Mammary epithelial cell (primary cell): ENCODE data around the gene PHF10.

Experiments
- CTCF ChIP-seq, 2 donors: IDR thresholded peaks in 1 of 2; conservative IDR thresholded peaks in 1 of 2; 2 replicates each; pipeline ENCODE4 v1.5.1; 2011 to 2012; ENCODE audit warnings: inconsistent platforms in 2 of 2, low read length in 2 of 2, mild to moderate bottlenecking in 2 of 2, control low read depth in 1 of 2, low read depth in 1 of 2; ENCODE audit not compliant: insufficient read depth in 1 of 2; ENCODE audit errors: extremely low read depth in 1 of 2
- EZH2 ChIP-seq: IDR thresholded peaks from 2 replicates; pipeline ENCODE4 v1.6.1; 2012; ENCODE audit warnings: low read length, inconsistent platforms, borderline replicate concordance

GRCh38 chr6:169738976-169739529, 14.8 kb upstream of the PHF10 start:
- TF ChIP-seq EZH2 = no peak
- TF ChIP-seq CTCF (conservative IDR thresholded peaks at IDR 0.05 in 1 of 2, IDR thresholded peaks at IDR 0.05 in 1 of 2; ENCODE audit: extremely low read depth in 1 of 2, insufficient read depth in 1 of 2, low read depth in 1 of 2, low read length in 2 of 2) = no peak
